Hepatocyte (in vitro differentiated cells): ENCODE measurements around the gene MCF2L2.

Source experiments
- EZH2 ChIP-seq: fragments of 200-600 bp; sonication (generic); IDR thresholded peaks from 2 replicates; pipeline ENCODE4 v1.6.1; 2016; ENCODE audit warnings: antibody characterized with exemption, mild to moderate bottlenecking, borderline replicate concordance
- TF ChIP-seq, protein P1 (sequence below): fragments of 200-600 bp; sonication (generic); IDR thresholded peaks from 2 replicates; pipeline ENCODE4 v1.5.1; 2016; ENCODE audit warnings: antibody characterized with exemption, mild to moderate bottlenecking; ENCODE audit not compliant: poor library complexity

DNA sequence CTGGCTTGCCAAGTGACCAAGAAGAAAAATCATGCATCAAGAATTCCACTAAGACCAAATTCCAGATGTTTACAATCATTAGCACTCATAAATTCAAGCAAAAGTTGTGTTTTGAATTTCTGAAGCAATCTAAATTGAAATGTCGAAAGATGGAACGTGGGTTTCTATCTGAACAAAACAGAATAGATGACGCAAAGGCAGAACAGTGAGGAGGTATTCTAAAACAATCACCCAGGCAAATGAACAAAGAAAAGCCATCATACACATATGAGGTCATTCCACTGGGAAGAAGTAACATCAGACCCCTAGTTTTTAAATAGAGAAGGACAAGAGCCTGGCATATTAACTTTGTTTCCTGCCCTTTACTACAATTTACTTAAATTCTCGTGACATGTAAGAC, 58.0 kb downstream of the MCF2L2 start:
- TF ChIP-seq, protein P1, sequence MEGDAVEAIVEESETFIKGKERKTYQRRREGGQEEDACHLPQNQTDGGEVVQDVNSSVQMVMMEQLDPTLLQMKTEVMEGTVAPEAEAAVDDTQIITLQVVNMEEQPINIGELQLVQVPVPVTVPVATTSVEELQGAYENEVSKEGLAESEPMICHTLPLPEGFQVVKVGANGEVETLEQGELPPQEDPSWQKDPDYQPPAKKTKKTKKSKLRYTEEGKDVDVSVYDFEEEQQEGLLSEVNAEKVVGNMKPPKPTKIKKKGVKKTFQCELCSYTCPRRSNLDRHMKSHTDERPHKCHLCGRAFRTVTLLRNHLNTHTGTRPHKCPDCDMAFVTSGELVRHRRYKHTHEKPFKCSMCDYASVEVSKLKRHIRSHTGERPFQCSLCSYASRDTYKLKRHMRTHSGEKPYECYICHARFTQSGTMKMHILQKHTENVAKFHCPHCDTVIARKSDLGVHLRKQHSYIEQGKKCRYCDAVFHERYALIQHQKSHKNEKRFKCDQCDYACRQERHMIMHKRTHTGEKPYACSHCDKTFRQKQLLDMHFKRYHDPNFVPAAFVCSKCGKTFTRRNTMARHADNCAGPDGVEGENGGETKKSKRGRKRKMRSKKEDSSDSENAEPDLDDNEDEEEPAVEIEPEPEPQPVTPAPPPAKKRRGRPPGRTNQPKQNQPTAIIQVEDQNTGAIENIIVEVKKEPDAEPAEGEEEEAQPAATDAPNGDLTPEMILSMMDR: no peak
- TF ChIP-seq EZH2: no peak
